ENCODE measurements around the gene TP53AIP1. TPM values are rescaled to one million over a fixed set of nuclear protein-coding genes. Genes with fewer than 3 reads are reported as not detected.

Gene TP53AIP1
- polyA plus RNA-seq, 10 donors = 0.09 to 3.3 (median 0.32) TPM; not detected in 4

DNA sequence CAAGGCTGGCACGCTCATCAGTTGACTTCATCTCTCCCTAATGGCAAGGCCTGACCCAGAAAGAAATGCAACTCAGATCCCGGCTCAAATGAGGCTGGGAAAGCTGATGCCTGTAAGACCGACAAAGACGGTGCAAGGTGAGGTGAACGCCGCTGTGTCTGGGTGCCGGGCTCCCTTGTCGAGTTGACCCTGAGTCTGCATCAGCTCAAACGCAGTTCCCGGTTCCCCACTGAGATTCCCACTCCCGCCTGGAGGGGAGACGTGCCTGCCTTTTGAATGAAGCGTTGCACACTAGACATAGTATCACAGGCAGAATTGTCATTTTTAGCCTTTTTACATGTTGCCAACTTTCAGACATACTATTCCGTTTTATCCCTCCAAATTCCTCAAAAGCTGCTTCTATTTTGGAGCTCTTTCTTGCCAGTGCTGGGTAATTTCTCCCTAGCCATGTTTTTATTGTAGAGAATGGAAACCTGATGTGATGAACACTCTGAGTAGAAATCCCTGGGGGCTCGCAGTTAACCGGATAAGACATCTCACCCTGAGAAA, 831 bp upstream of the TP53AIP1 start:
- DNase-seq = no peak

DNA sequence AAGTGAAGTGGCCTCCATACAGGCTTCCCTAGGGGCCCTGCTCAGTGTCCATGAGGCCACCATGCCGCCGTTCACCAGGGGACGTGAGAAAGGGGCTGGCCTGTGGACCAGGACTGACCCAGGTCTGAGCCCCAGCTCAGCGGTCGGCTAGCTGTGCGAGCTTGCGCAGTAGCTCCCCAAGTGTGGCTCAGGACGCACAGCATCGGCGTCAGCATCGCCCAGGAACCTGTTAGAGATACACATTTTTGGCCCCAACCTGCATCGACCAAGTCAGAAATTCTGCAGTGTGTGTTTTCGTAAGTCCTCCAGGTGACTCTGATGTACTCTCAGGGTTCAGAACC, 429 bp downstream of the TP53AIP1 start:
- no peak for DNase-seq

DNA sequence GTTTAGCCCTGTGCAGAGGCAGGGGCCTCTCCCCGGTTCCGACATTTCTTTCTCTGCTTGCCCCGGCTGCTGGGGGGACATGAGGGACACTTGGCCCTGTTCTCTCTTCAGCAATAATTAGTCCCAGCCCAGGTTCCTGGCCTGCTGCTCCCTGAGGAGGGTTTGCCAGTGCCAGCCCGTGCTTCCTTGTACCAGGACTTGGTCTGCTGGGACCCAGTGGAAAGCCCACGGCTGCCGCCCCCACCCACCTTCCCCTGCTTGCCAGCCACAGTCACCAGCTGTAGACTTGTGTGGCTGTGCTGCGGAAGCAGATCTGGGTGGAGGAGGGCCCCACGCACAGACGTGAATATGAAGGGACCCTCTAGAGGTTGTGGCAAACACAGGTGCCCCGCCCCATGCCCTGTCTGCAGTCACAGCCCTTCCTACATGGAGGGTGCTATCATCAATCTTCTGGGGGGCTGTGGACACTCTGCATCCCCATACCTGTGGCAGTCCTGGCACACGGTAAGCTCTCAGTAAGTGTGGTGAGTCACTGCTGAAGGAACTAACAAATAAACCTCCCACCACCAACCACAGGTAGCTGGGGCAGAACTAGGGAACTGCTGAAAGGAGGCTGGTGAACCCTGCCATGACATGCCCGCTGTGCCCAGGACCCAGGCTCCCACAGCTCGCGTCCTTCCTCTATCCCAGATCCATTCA, 949 bp downstream of the TP53AIP1 start:
- DNase-seq = no peak

DNA sequence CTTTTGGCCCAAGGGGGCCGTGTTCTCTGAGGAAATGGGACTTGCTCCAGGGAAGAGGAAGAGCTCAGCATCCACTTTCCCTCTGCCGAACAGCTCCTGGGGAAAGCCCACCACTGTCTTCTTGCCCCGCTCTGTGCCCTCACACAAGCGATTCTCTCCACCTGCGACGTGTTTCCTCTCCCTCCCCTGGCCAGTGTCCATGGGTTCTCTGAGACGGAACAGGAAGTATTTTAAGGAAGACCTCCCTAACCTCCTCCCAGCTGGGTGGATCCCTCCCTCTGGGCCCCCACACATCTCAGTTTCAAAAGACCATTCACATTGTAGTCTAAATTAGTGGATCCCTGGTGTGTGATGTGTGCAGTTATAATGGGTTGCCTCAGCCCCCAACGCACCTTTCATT, 1.6 kb downstream of the TP53AIP1 start:
- DNase-seq = no peak

DNA sequence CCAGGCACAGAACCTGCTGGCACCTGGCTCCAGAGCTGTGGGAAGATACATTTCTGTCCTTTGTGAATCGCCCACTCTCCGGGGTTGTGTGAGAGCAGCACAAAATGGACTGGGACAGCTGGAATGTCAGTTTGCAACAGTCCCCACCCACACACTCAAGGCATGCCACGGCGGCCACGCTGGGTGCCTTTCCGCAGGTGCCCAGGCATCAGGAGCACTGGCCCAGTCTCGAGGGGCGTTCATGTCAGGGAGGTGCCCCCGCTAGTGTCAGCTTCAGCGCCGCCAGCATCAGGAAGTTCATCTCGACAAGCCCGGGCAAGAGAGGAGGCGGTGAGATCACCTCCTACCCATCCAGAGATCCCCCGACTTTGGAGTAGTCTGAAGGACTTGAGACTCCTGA, 2.1 kb downstream of the TP53AIP1 start:
- no peak for DNase-seq

DNA sequence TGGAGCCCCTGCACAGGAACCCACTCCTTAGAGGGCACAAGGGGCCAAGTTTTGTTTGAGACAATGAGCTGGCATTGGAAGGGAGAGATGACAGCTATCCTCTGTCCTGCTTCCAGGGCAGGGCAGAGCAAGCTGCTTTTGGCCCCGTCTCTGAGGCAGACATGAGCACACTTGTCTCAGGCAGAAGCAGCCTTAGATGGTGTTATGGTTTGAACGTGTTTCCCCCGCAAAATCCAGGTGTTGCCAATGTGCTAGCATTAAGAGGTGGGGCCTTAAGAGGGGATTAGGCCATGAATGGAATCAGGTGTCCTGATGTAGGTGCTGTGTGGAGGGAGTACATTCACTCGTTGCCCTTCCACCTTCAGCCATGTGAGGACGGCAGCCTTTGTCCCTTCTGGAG, 2.5 kb downstream of the TP53AIP1 start:
- no peak for DNase-seq

DNA sequence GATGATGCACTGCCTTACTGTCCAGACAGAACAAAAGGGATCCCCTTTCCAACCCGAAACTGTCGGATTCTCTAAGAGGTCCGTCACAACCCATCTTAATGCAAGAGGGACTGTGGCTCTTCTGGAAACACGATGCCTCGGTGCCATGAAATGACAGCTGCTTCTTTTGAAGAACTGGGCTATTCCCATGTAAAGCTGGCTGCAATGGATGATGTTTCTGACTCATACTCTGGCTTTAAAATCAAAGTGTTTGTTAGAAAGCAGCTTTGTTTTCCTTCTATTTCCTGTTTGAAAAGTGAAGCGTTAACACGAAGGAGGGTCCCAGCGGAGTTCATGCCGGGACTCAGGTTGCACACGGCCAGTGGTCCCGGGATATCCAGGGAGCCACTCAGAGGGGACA, 3.1 kb downstream of the TP53AIP1 start:
- DNase-seq = no peak

DNA sequence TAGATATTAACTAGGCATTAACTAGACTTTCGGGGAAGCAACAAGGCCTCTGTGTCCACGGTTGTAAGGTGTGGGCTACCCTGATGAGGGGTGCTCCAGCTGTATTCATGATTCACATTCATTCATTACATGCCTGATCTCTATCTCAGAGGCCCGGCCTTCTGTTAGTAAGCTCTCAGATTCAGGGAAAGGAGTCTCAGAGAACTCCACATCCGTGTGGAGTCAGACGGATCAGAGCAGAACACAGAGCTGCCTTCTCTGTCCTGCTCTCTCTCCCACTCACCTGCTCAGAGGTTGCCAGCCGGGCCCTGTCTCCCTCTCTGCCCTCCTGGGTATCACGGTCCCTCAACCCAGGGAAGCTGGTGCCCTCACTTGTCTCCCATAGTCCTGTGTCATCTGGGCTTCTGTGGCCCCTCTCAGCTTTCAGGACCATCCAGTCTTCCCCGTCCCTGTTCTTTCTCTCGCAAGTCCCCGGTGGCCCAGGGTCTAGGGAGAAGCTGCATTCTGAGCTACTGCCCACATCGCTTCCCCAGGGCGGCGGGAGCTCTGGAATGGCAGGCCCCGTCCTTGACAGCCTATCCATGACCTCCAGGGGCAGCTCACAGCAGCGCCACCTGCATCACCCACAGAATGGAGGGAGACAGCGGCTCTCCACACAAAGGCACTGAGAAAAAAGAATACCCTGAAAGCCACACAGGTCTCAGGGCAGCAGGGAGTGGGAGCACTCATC, 4.3 kb downstream of the TP53AIP1 start:
- no peak for DNase-seq

DNA sequence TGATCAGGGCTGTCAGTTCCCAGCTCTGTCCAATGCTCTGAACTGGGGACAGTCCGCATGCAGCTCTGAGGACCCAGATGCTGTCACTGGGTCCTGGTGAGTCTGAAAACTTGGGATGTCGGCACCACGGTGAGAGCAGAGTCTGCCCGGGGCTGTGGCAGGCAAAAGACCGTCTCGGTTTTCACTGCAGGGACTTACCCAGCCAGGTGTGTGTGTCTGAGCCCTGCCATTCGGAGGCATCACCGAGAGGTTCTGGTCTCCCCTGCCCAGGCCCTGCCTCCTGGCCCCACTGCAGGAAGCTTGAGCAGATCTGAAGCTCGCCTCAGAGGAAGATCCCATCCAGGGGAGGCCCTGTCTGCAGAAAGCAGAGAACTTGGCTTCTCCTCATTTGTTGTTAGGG, 5.2 kb downstream of the TP53AIP1 start:
- DNase-seq = no peak

DNA sequence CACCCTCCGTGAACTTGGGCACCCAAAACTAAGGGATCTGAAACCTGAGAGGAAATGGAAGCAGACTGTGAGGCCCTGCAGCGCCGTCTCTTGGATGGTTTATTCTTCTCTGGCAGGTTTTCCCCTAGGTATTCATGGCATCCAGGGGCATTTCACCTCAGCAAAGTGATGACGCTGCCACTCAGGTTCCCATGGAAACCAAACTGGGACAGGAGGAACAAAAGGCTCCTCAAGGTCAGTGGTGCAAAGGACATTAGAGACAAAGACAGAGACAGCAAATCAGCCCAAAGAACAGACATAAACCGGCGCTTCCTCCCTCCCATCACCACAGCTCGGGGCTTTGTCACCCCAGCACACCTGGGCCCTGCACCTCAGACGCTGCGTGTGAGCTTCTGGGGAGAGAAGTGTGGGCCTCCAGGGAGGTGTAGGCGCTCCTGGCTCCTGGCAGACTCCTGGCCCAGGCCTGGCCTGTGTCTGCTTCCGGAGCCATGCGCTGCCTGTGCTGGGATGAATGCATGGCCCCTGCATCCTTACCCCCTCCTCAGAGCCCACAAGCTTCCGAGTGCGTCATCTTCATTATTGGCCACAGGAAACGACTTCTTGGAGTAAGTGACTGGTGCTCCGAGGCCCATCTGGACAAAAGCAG, 5.9 kb downstream of the TP53AIP1 start:
- DNase-seq = no peak

DNA sequence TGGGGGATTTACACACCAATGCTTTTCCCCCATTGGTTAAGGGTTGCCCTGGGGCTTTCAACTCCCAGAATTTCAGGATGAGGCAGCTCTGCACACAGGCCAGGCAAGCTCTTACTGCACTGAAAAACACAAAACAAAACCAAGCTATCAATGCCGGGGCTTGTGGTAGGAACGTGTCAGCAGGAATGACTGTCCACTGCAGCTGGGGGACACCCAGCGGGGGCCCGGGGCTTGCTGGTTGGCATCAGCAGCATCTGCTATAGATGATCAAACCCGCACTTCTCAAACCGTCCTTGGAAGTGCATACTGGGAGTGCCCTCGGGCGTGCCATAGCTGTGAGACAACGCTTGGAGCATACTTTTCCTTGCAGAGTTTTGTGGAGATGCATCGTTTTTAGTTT, 7.7 kb downstream of the TP53AIP1 start:
- DNase-seq = no peak

DNA sequence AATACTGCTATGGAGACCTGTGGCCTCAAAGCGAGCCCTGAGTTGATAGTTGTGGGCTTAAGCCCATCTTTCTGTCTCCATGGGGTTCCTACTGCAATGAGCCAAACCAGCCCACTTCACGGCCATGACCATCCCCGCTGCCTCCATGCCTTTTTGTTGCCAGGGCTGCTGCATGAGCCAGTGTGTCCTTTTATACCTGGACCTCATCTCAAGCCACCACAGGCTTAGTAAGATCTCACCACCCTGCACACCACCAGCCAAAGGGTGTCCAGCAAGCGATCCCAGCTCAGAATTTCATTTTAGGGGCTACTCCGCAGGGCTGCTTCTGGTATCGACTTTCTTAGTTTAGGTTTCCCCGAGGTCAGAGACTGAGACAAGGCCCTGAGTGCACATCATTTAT, 8.3 kb downstream of the TP53AIP1 start:
- DNase-seq = no peak

DNA sequence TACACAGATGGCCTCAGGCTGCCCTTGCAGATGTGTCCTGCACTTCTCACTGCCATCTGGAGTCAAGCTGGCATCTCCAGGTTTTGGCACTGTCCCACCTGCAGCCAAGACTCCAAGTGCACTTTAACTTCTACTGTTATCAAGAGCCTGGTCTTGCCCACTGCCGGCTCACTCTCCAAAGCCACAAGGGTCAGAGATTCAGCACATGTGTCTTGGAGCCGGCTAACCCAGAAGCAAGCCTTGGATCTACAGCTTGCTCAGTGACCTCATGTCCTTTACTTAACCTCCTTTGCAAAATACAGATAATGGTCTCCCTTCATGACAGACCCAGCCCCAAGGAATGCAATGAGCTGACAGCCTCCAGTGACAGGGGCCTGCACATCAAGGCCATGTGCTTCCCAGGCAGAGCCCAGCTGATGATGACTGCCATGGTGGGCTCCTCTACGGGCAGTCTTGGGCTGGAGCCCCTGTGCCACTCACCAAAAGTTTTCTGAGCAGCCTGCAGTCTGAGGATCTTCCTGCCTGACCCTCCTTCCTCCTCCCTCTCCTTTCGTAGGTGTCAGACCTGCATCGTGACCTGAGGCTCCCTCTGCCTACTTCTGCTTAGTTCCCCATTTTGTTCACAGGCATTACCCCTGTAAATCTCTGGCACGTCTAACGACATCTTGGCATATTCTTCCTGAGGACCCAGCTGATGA, 9.0 kb downstream of the TP53AIP1 start:
- DNase-seq = no peak

DNA sequence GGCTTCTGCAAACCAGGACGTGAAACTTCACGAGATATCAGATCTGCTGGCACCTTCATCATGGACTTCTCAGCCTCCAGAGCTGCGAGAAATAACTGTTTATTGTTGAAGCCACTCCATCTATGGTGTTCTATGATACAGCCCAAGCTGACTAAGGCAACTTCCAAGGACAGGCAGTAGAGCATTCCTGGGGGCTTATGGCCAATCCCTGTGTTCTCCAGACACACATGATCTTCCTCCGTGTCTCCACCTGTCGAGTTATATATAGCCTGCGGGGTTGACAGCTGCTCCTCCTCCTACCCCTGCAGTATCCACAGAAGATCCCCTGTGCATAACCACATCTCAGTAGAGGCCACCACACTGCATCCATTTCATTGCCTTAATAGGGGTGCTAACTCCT, 11.0 kb downstream of the TP53AIP1 start:
- DNase-seq = peak in 1 of 3 donors; percentile 59

DNA sequence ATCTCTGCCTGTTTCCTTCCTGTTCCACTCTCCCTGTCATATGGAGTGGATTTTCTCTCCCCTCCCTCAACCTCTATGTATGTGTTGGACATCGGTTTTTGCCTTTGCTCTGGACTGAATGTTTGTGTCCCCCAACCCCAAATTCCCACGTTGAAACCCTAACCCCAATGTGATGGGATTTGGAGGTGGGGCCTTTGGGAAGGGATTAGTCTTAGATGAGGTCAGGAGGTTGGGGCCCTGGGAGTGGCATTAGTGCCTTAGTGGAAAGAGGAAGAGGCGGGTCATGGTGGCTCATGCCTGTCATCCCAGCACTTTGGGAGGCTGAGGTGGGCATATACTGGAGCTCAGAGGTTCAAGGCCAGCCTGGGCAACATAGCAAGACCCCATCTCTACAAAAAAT, 11.6 kb downstream of the TP53AIP1 start:
- DNase-seq = no peak

DNA sequence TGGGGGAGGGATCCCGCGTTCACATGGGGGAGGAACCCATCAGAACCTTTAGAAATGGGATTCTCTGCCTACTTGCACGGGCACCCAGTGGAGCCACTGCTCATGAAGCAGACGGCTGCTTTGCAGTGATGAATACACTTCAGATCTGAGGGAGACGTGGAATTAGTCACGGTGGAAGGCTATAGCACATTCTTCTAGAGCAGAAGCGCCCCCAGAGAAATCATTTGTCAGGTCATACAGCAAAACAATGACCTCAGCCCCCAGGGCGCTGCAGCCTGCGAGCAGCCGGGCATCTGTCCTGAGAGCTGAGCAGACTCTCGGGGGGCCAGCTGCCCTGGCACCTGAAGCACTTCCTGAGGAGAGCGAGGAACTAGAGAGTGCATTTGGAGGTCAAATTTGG, 12.7 kb downstream of the TP53AIP1 start:
- DNase-seq = peak in 2 of 3 donors; percentile 30 to 62

DNA sequence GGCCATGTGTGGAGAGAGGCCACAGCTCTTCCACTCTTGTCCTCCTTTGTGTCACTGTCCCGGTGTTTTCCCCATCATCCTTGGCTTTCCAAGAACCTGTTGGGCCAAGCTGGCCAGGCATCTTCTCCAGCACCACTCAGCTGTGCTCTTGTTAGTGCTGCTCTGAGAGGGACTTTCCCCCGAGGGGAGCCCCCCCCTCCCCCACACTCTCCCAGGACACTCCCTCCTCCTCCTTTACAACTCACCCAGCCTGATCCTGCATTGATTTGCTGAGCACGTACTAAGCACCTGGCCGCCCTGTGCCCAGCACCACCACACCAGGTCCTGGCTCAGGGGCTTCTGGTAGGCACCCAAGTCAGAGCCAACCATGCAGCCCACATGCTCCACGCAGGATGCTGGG, 13.2 kb downstream of the TP53AIP1 start:
- DNase-seq = no peak

DNA sequence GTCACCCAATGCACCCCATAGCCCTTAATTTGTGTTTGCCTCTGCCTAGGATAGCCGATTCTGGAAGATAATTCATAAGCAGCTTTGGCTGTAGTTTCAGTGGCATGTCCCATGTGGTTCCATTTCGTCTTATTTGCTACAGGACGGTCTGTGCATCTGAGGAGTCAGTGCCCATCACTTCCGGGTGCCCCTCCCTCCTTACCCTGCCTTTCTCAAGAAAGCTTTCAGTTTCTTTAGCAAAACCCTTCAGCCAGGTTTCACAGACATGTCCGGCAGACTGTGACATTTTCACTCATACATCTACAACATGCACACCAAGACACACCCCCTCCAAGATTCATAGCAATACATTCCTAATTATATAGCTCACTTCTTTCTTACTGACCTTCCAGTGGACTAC, 14.3 kb downstream of the TP53AIP1 start:
- DNase-seq = no peak

DNA sequence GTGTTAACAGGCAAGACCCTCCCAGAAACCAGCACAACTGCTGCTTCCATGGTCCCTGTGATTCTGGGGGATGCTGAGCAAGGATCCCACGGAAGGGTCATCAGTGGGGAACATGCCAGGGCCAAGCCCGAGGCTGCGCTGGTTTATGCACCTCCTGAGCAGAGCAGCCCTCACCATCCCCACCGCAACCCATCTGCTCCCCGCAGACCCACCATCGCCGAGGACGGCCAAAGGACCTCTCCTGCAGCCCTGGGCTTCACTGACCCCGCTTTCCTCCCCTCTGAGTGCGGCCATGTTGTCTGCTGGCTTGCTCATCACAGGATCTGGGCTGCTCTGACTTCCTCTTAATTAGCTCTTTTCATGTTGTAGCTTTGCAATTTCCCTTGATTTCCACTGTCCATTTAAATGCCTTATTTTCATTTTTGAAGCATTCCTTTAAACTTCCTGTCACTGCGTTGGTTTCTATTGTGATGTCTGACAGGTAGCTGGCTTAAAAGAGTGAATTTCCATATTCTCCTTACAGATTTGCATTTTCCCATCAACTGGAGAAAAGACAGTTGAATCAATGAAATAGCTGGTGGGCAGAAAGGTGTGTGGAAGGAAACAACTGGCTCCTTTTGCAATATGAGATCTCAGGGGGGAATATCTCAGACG, 14.9 kb downstream of the TP53AIP1 start:
- no peak for DNase-seq

DNA sequence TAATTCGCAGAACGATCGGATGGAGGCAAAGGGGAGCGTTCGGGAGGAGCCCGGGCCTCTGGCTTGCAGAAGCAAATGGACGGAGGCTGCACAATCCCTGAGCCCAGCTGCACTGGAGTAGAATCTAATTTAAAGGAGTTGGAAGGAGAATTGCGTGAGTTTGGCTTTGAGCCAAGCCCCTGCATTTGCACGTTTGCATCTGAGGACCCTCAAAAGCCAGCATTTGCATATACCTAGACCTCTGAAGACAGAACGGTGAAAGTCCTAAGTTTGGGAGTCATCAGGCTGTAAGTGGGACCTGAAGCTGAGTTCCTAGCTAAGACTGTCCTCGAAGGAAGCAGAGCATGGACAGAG, 15.6 kb downstream of the TP53AIP1 start:
- no peak for DNase-seq

DNA sequence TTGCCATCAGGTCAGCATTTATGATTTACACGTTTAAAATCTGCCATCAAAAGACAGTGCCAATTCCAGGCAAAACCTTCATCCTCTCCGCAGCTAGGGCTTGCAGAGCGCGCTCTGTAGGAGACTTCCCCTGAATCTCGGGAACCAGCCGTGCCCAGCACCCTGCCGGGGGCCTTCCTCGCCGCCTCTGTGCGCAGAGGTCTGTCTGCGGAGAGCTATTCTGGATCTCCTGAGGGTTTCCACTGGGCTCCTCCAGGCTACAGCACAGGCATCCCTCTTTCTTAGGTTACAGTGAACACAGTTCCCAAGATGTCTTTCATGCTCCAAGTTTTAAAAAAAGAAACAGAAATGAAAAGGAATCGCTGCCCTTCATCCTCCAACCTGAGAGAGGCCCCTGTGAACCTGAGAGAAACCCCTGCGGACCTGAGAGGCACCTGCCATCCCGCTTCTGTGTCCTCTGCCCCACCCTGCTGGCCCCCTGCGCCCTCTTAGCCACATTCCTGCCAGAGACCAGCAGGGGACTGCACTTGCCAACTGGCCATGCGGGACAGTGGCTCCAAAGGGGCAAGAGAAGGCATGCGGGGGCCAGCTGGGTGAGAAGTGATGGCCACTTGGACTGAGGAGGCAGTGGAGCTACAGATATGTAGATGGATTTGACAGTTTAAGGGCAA, 16.1 kb downstream of the TP53AIP1 start:
- no peak for DNase-seq

All from muscle of back (tissue), 11 donors.